GM12878 (cell line): ENCODE data around the gene SMAD4. TPM values are rescaled to one million over a fixed set of nuclear protein-coding genes. Genes with fewer than 3 reads are reported as not detected.

ENCODE experiments used
- ATAC-seq: fragments of 200-7000 bp; cut with Tn5 transposase; 3 replicates; pipeline ENCODE4 v1.9.1; 2020; ENCODE audit warnings: mild to moderate bottlenecking, moderate library complexity
- BruUV-seq: library from RNA; stranded (reverse); fragments of 400-500 nt; replicated peaks from 2 replicates; lab custom pipeline; 2021; lab: Mats Ljungman, UMichigan
- CTCF ChIA-PET: fragments of 300-600 bp; sonication (Branson Sonifier 250); formaldehyde crosslinking; extraction: SDS; loops from one replicate; lab custom pipeline; 2021; ENCODE audit warnings: inconsistent platforms; lab: Yijun Ruan, JAX
- POLR2A ChIA-PET: fragments of 350-600 bp; formaldehyde crosslinking; extraction: SDS; loops from one replicate; lab custom pipeline; 2021; ENCODE audit warnings: inconsistent platforms; lab: Charles Lee
- RAD21 ChIA-PET: fragments of 300-600 bp; sonication (Branson Sonifier 250); formaldehyde crosslinking; loops from one replicate; lab custom pipeline; 2023; ENCODE audit warnings: antibody characterized with exemption; ENCODE audit not compliant: unreplicated experiment; lab: Charles Lee
- SMC1A ChIA-PET: fragments of 300-600 bp; sonication (Branson Sonifier 250); formaldehyde crosslinking; loops from one replicate; lab custom pipeline; 2023; ENCODE audit not compliant: unreplicated experiment, uncharacterized antibody; lab: Charles Lee
- DNase-seq: peaks from one replicate; pipeline ENCODE4 v3.0.0-alpha.2; 2011; ENCODE audit warnings: low read depth, low spot score
- FAIRE-seq: peaks from 3 replicates; lab custom pipeline; 2011; peaks lifted over from hg19 to GRCh38; lab: Jason Lieb, UNC
- H2AFZ ChIP-seq: 2 replicates; pipeline ENCODE4 v1.6.0; 2011; ENCODE audit warnings: low read depth, low read length, control low read depth; ENCODE audit not compliant: control insufficient read depth
- H3K27ac ChIP-seq: 2 replicates; pipeline ENCODE4 v1.5.1; 2011; ENCODE audit warnings: control low read depth; ENCODE audit not compliant: control insufficient read depth, insufficient read depth
- H3K27me3 ChIP-seq, 2 experiments: replicated peaks in 1 of 2; 2 replicates each; pipeline versions ENCODE4 v1.6.0 to v1.6.1; 2011; ENCODE audit warnings: low read length in 1 of 2; ENCODE audit not compliant: control insufficient read depth in 2 of 2, insufficient read depth in 2 of 2
- H3K36me3 ChIP-seq, 2 experiments: 2 replicates each; pipeline ENCODE4 v1.5.1; 2011; ENCODE audit warnings: low read length in 1 of 2; ENCODE audit not compliant: control insufficient read depth in 2 of 2, insufficient read depth in 2 of 2
- H3K4me1 ChIP-seq: 2 replicates; pipeline ENCODE4 v1.6.1; 2011; ENCODE audit warnings: mild to moderate bottlenecking, low read length, moderate library complexity, mixed read lengths; ENCODE audit not compliant: control insufficient read depth, insufficient read depth
- H3K4me2 ChIP-seq: 2 replicates; pipeline ENCODE4 v1.6.0; 2011; ENCODE audit warnings: control low read depth; ENCODE audit not compliant: control insufficient read depth, insufficient read depth
- H3K4me3 ChIP-seq: fragments of 200-600 bp; sonication (generic); 2 replicates; pipeline ENCODE4 v1.5.1; 2016
- H3K79me2 ChIP-seq: 2 replicates; pipeline ENCODE4 v1.6.0; 2011; ENCODE audit warnings: low read length; ENCODE audit not compliant: control insufficient read depth, insufficient read depth
- H3K9ac ChIP-seq: 2 replicates; pipeline ENCODE4 v1.8.0; 2011; ENCODE audit warnings: low read length, control low read depth, mixed read lengths; ENCODE audit not compliant: control insufficient read depth, insufficient read depth
- H3K9me3 ChIP-seq: replicated peaks from 3 replicates; pipeline ENCODE4 v1.5.1; 2011; ENCODE audit warnings: mild to moderate bottlenecking, low read length; ENCODE audit not compliant: control insufficient read depth, insufficient read depth
- H4K20me1 ChIP-seq: 2 replicates; pipeline ENCODE4 v1.6.0; 2011; ENCODE audit not compliant: control insufficient read depth, insufficient read depth
- BHLHE40 ChIP-seq, 2 experiments: fragments of 450-650 bp in 1 of 2; IDR thresholded peaks; 2 replicates each; pipeline ENCODE4 v1.6.1; 2011 to 2017; ENCODE audit warnings: low read depth in 2 of 2, borderline replicate concordance in 1 of 2, improper control_type of control experiment in 1 of 2, low read length in 1 of 2, mild to moderate bottlenecking in 1 of 2
- CHD1 ChIP-seq: IDR thresholded peaks from 2 replicates; pipeline ENCODE4 v1.6.1; 2012; ENCODE audit warnings: low read depth, low read length, improper control_type of control experiment
- IRF3 ChIP-seq: fragments of 450-650 bp; IDR thresholded peaks from 2 replicates; pipeline ENCODE4 v1.6.1; 2014; ENCODE audit warnings: mild to moderate bottlenecking
- IRF4 ChIP-seq: IDR thresholded peaks from 2 replicates; pipeline ENCODE4 v1.6.1; 2011; ENCODE audit warnings: low read depth, low read length
- JUND ChIP-seq: IDR thresholded peaks from 2 replicates; pipeline ENCODE4 v1.6.1; 2012; ENCODE audit warnings: low read depth, mild to moderate bottlenecking, low read length, improper control_type of control experiment, moderate library complexity
- MTA2 ChIP-seq: fragments of 450-650 bp; IDR thresholded peaks from 2 replicates; pipeline ENCODE4 v1.6.1; 2016; ENCODE audit warnings: low read depth, mild to moderate bottlenecking, moderate library complexity
- ZBED1 ChIP-seq: IDR thresholded peaks from 2 replicates; pipeline ENCODE4 v1.6.1; 2016; ENCODE audit warnings: borderline replicate concordance
- whole genome bisulfite sequencing: methylation state at CpG from one replicate; pipeline ENCODE4 v1.1.6; 2016; ENCODE audit warnings: low lambda C conversion rate; ENCODE audit not compliant: insufficient replicate concordance, insufficient coverage; ENCODE audit errors: missing lambda C conversion rate; 5-methylcytosine and 5-hydroxymethylcytosine counted together
- in situ Hi-C: fragments of 300-500 bp; cut with MboI; formaldehyde crosslinking; loops from 9 replicates; pipeline ENCODE4 v1.14.3; 2018; ENCODE audit warnings: mixed read lengths
- intact Hi-C: fragments of 100-400 bp; cut with micrococcal nuclease; formaldehyde crosslinking; loops from one replicate; pipeline ENCODE4 v1.14.2; 2022; ENCODE audit not compliant: unreplicated experiment
- polyA plus RNA-seq, 11 experiments: library from polyadenylated mRNA; depleted of rRNA in 4 of 11; unstranded in 6 of 11; stranded (reverse) in 5 of 11; fragments of >200 nt; fragmentation: Nextera tagmentation in 4 of 11; fragmentation: Illumina TruSeq in 1 of 11; extraction: Ambion mirVana in 4 of 11; extraction: Trizol in 1 of 11; gene quantifications; 1 replicate in 1 of 11; 2 replicates in 10 of 11; pipeline versions ENCODE4 v1.2.1 to v1.2.3, GENCODE V29; 2011 to 2016; ENCODE audit warnings: inconsistent platforms in 2 of 11, missing spikeins in 2 of 11, low read depth in 1 of 11
- total RNA-seq, 4 experiments: library from RNA; depleted of rRNA in 3 of 4; stranded (reverse); fragments of >200 nt in 3 of 4; fragmentation: Illumina TruSeq in 1 of 4; extraction: Trizol in 1 of 4; gene quantifications; 2 replicates each; pipeline versions ENCODE4 v1.2.1 to v1.2.3, GENCODE V29; 2013 to 2021
- TF ChIP-seq, protein P1 (sequence below): fragments of 450-650 bp; IDR thresholded peaks from 2 replicates; pipeline ENCODE4 v1.6.1; 2017; ENCODE audit warnings: mild to moderate bottlenecking, low read depth, inconsistent platforms; ENCODE audit not compliant: poor library complexity, severe bottlenecking

The SMAD4 gene
- total and polyA plus RNA-seq, 10 of the 15 experiments (the other 5 are each of a cell fraction or from before 2014, with no cell fraction given) = 9.6 to 99.9 (median 37.5) TPM

DNA sequence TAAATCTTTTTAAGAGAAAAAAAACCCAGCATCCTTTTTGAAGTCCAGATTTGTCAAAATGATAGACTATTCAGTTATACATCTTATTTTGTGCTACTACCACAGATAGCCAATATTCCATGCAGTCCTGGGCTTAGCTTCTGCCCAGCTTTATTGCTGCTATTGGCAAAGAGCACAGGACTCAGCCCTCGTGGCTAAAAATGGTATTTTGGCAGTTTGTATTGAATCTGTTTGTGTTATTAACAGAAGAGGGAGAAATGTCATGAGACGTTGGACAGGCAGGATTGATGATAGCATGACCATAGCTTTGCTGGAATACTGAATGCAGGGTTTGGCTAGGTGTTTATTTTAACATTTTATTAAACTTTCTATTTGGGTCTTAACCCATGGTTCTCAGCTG is 42.8 kb upstream of the SMAD4 start:
- no peak overlapping the region for H3K4me3 ChIP-seq
- intact Hi-C loops = no loop called here
- SMC1A ChIA-PET = no interaction called here
- H3K79me2 ChIP-seq = no peaks in the 10 kb centered on the region
- no peak for DNase-seq
- ATAC-seq = no peak
- H4K20me1 ChIP-seq = no peaks in the 10 kb centered on the region
- no TSS peak for BruUV-seq
- CTCF ChIA-PET = no interaction called here
- no peak overlapping the region for H3K27ac ChIP-seq
- no peaks in the 10 kb centered on the region for H3K4me1 ChIP-seq
- no peaks in the 10 kb centered on the region for H3K27me3 ChIP-seq
- 87% methylated on average over 2 of the region's 2 CpGs for WGBS
- no peak overlapping the region for H2AFZ ChIP-seq
- no peak overlapping the region for H3K4me2 ChIP-seq
- RAD21 ChIA-PET = no interaction called here
- H3K9me3 ChIP-seq = no peaks in the 10 kb centered on the region
- POLR2A ChIA-PET = no interaction called here
- peaks cover 0 to 2% of the 10 kb centered on the region in 2 experiments; a peak in 1 of 4 replicates for H3K36me3 ChIP-seq
- TF ChIP-seq MTA2 = no peak
- TF ChIP-seq, protein P1, sequence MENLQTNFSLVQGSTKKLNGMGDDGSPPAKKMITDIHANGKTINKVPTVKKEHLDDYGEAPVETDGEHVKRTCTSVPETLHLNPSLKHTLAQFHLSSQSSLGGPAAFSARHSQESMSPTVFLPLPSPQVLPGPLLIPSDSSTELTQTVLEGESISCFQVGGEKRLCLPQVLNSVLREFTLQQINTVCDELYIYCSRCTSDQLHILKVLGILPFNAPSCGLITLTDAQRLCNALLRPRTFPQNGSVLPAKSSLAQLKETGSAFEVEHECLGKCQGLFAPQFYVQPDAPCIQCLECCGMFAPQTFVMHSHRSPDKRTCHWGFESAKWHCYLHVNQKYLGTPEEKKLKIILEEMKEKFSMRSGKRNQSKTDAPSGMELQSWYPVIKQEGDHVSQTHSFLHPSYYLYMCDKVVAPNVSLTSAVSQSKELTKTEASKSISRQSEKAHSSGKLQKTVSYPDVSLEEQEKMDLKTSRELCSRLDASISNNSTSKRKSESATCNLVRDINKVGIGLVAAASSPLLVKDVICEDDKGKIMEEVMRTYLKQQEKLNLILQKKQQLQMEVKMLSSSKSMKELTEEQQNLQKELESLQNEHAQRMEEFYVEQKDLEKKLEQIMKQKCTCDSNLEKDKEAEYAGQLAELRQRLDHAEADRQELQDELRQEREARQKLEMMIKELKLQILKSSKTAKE = no peak
- TF ChIP-seq IRF4 = no peak
- TF ChIP-seq ZBED1 = no peak
- TF ChIP-seq CHD1 = no peak
- TF ChIP-seq JUND = no peak
- no peak for TF ChIP-seq BHLHE40 (IDR thresholded peaks at IDR 0.05; ENCODE audit: borderline replicate concordance in 1 of 2, low read depth in 2 of 2, low read length in 1 of 2)
- TF ChIP-seq IRF3 = no peak
- TF ChIP-seq, all 136 proteins: peak for 0
- in situ Hi-C loops = no loop called here
- FAIRE-seq = no peak
- no peak overlapping the region for H3K9ac ChIP-seq
